ENCODE results near the gene C20orf96.
"Not testable (repeated sequence)": the region's sequence is repeated elsewhere in the genome, so short reads cannot be mapped to it uniquely, and the experiment has no call there.

C20orf96 gene

GRCh38 chr20:258963-259362 is 31.6 kb downstream of the C20orf96 start:
- POLR2A ChIA-PET: no interaction called here
- CTCF ChIA-PET: interaction anchor here (1.0 to 6.3 kb wide), 5 partner anchors 8 to 75 kb away, joined by 3 to 29 read pairs (median 5); no protein-coding TSS in a partner anchor
- peak; percentile 18 for TF ChIP-seq CTCF (IDR thresholded peaks at IDR 0.05; ENCODE audit: insufficient read depth, low read length, missing control alignments)
- DNase-seq (ENCODE audit: low read depth, low spot score): no peak
- H3K4me3 ChIP-seq (ENCODE audit: low read depth, low read length): no peak overlapping the region

GRCh38 chr20:258269-258858 is 32.2 kb downstream of the C20orf96 start:
- TF ChIP-seq CTCF (IDR thresholded peaks at IDR 0.05; ENCODE audit: insufficient read depth, low read length, missing control alignments): no peak
- no peak for DNase-seq (ENCODE audit: low read depth, low spot score)
- CTCF ChIA-PET: interaction anchor here (1.0 to 6.3 kb wide), 6 partner anchors 8 to 75 kb away, joined by 3 to 29 read pairs (median 4); no protein-coding TSS in a partner anchor
- POLR2A ChIA-PET: no interaction called here
- no peak overlapping the region for H3K4me3 ChIP-seq (ENCODE audit: low read depth, low read length)

GRCh38 chr20:257419-257818 is 33.1 kb downstream of the C20orf96 start, which contains the start of gene DEFB132:
TSS of gene DEFB132 (plus strand) at chr20:257724. CDS start at chr20:257779, 55 bp downstream.
- DNase-seq (ENCODE audit: low read depth, low spot score): no peak

GRCh38 chr20:253447-253846 is 37.1 kb downstream of the C20orf96 start:
- CTCF ChIA-PET: interaction anchor here (0.9 kb wide), 1 partner anchor 13 kb away, joined by 5 read pairs; no protein-coding TSS in a partner anchor
- POLR2A ChIA-PET; DNase-seq (ENCODE audit: low read depth, low spot score); H3K4me3 ChIP-seq (ENCODE audit: low read depth, low read length): not testable (repeated sequence)

More at GRCh38 chr20:257419-257818, 33.1 kb downstream of the C20orf96 start, which contains the start of gene DEFB132:
- H3K4me3 ChIP-seq (ENCODE audit: low read depth, low read length): no peak within 1 kb of the TSS
- ChIA-PET CTCF (interaction anchor here (0.9 to 6.3 kb wide), 3 partner anchors 9 to 74 kb away, joined by 3 to 29 read pairs (median 10); no protein-coding TSS in a partner anchor), POLR2A (no interaction called here)
- no peak for TF ChIP-seq CTCF (IDR thresholded peaks at IDR 0.05; ENCODE audit: insufficient read depth, low read length, missing control alignments)

GRCh38 chr20:252801-253200 is 37.7 kb downstream of the C20orf96 start:
- ChIA-PET POLR2A (no interaction called here), CTCF (interaction anchor here (0.9 to 1.1 kb wide), 2 partner anchors 13 to 78 kb away, joined by 5 read pairs; no protein-coding TSS in a partner anchor)
- H3K4me3 ChIP-seq (ENCODE audit: low read depth, low read length): no peak overlapping the region
- no peak for DNase-seq (ENCODE audit: low read depth, low spot score)
- TF ChIP-seq CTCF (IDR thresholded peaks at IDR 0.05; ENCODE audit: insufficient read depth, low read length, missing control alignments): no peak

- no peak for DNase-seq (ENCODE audit: low read depth, low spot score)
- ChIA-PET POLR2A (no interaction called here), CTCF (no interaction called here)
- TF ChIP-seq CTCF (IDR thresholded peaks at IDR 0.05; ENCODE audit: insufficient read depth, low read length, missing control alignments): no peak
- no peak overlapping the region for H3K4me3 ChIP-seq (ENCODE audit: low read depth, low read length)
Measured at GRCh38 chr20:251354-251753, 39.2 kb downstream of the C20orf96 start.
